Activated T-cell treated with anti-CD3 and anti-CD28 coated beads, Interleukin-2, amount 50 U/mL, for 24 hours (primary cell): ENCODE data around the gene PWP2.

Experiments
- DNase-seq: peaks from one replicate; pipeline ENCODE4 v3.0.0-alpha.2; 2020
- H3K27ac Mint-ChIP-seq: 2 replicates; pipeline ENCODE4 v1.8.0; 2020; ENCODE audit warnings: mild to moderate bottlenecking, mixed read lengths
- H3K27me3 Mint-ChIP-seq: 2 replicates; pipeline ENCODE4 v1.8.0; 2020; ENCODE audit warnings: mixed read lengths
- H3K36me3 Mint-ChIP-seq: 2 replicates; pipeline ENCODE4 v1.8.0; 2020; ENCODE audit warnings: low read depth, mixed read lengths
- H3K4me1 Mint-ChIP-seq: 2 replicates; pipeline ENCODE4 v1.8.0; 2020; ENCODE audit warnings: low read depth, mixed read lengths
- H3K4me3 Mint-ChIP-seq: 2 replicates; pipeline ENCODE4 v1.8.0; 2020; ENCODE audit warnings: mild to moderate bottlenecking, moderate library complexity, mixed read lengths
- H3K9me3 Mint-ChIP-seq: 2 replicates; pipeline ENCODE4 v1.8.0; 2020; ENCODE audit warnings: mixed read lengths

The PWP2 gene

GRCh38 chr21:44074315-44074958 is 32.8 kb upstream of the PWP2 start:
- H3K36me3 Mint-ChIP-seq: peaks cover 95% of the 10 kb centered on the region
- no peaks in the 10 kb centered on the region for H3K27me3 Mint-ChIP-seq
- no peak overlapping the region for H3K4me3 Mint-ChIP-seq
- peak overlapping the region; percentile 37 for H3K27ac Mint-ChIP-seq
- no peak for DNase-seq
- H3K9me3 Mint-ChIP-seq: no peaks in the 10 kb centered on the region
- H3K4me1 Mint-ChIP-seq: peaks cover 36% of the 10 kb centered on the region

GRCh38 chr21:44076316-44076715 is 30.9 kb upstream of the PWP2 start:
- H3K4me3 Mint-ChIP-seq: no peak overlapping the region
- no peak for DNase-seq
- H3K9me3 Mint-ChIP-seq: no peaks in the 10 kb centered on the region
- peak overlapping the region; percentile 83 for H3K27ac Mint-ChIP-seq
- H3K36me3 Mint-ChIP-seq: peaks cover 96% of the 10 kb centered on the region
- H3K4me1 Mint-ChIP-seq: peaks cover 45% of the 10 kb centered on the region
- H3K27me3 Mint-ChIP-seq: no peaks in the 10 kb centered on the region

- peaks cover 98% of the 10 kb centered on the region for H3K36me3 Mint-ChIP-seq
- peaks cover 64% of the 10 kb centered on the region for H3K4me1 Mint-ChIP-seq
- H3K4me3 Mint-ChIP-seq: no peak overlapping the region
Measured at GRCh38 chr21:44078411-44078981, 28.7 kb upstream of the PWP2 start.

GRCh38 chr21:44079446-44079845 is 27.8 kb upstream of the PWP2 start:
- DNase-seq: no peak
- H3K4me1 Mint-ChIP-seq: peaks cover 69% of the 10 kb centered on the region
- H3K4me3 Mint-ChIP-seq: no peak overlapping the region
- H3K27me3 Mint-ChIP-seq: no peaks in the 10 kb centered on the region
- H3K9me3 Mint-ChIP-seq: no peaks in the 10 kb centered on the region
- H3K27ac Mint-ChIP-seq: peak overlapping the region; percentile 69
- peaks cover 98% of the 10 kb centered on the region for H3K36me3 Mint-ChIP-seq

More at GRCh38 chr21:44078411-44078981, 28.7 kb upstream of the PWP2 start:
- Mint-ChIP-seq H3K9me3 (no peaks in the 10 kb centered on the region), H3K27me3 (no peaks in the 10 kb centered on the region), H3K27ac (peak overlapping the region; percentile 69)
- peak; percentile 18 for DNase-seq

GRCh38 chr21:44079846-44080245 is 27.4 kb upstream of the PWP2 start:
- Mint-ChIP-seq H3K27me3 (no peaks in the 10 kb centered on the region), H3K9me3 (no peaks in the 10 kb centered on the region), H3K4me3 (no peak overlapping the region), H3K36me3 (peaks cover 98% of the 10 kb centered on the region), H3K4me1 (peaks cover 71% of the 10 kb centered on the region), H3K27ac (peak overlapping the region; percentile 87)
- DNase-seq: peak; percentile 19

- Mint-ChIP-seq H3K4me3 (peak overlapping the region; percentile 67), H3K27ac (peak overlapping the region; percentile 97)
- peak; percentile 41 for DNase-seq
Measured at GRCh38 chr21:44082648-44083440, 24.4 kb upstream of the PWP2 start.

GRCh38 chr21:44083631-44084291 is 23.4 kb upstream of the PWP2 start:
- peak overlapping the region; percentile 97 for H3K27ac Mint-ChIP-seq
- H3K36me3 Mint-ChIP-seq: peaks cover 99% of the 10 kb centered on the region
- H3K9me3 Mint-ChIP-seq: no peaks in the 10 kb centered on the region
- H3K4me1 Mint-ChIP-seq: peaks cover 88% of the 10 kb centered on the region
- peak; percentile 71 for DNase-seq
- H3K4me3 Mint-ChIP-seq: peak overlapping the region; percentile 67
- H3K27me3 Mint-ChIP-seq: no peaks in the 10 kb centered on the region

More at GRCh38 chr21:44082648-44083440, 24.4 kb upstream of the PWP2 start:
- Mint-ChIP-seq H3K4me1 (peaks cover 86% of the 10 kb centered on the region), H3K27me3 (no peaks in the 10 kb centered on the region), H3K9me3 (no peaks in the 10 kb centered on the region), H3K36me3 (peaks cover 99% of the 10 kb centered on the region)

GRCh38 chr21:44084496-44085241 is 22.5 kb upstream of the PWP2 start:
- Mint-ChIP-seq H3K36me3 (peaks cover 98% of the 10 kb centered on the region), H3K9me3 (no peaks in the 10 kb centered on the region), H3K27me3 (no peaks in the 10 kb centered on the region), H3K4me3 (peak overlapping the region; percentile 67), H3K27ac (peak overlapping the region; percentile 97), H3K4me1 (peaks cover 91% of the 10 kb centered on the region)
- DNase-seq: peak; percentile 35

- no peaks in the 10 kb centered on the region for H3K27me3 Mint-ChIP-seq
- DNase-seq: peak; percentile 26
- H3K4me1 Mint-ChIP-seq: peaks cover 96% of the 10 kb centered on the region
- no peaks in the 10 kb centered on the region for H3K9me3 Mint-ChIP-seq
- H3K36me3 Mint-ChIP-seq: peaks cover 98% of the 10 kb centered on the region
- peak overlapping the region; percentile 67 for H3K4me3 Mint-ChIP-seq
- peak overlapping the region; percentile 97 for H3K27ac Mint-ChIP-seq
Measured at GRCh38 chr21:44085491-44086321, 21.5 kb upstream of the PWP2 start.

- peak overlapping the region; percentile 97 for H3K27ac Mint-ChIP-seq
Measured at GRCh38 chr21:44086636-44087425, 20.4 kb upstream of the PWP2 start.

GRCh38 chr21:44087426-44088400 is 19.5 kb upstream of the PWP2 start:
- H3K4me1 Mint-ChIP-seq: peaks cover 78% of the 10 kb centered on the region
- peak; percentile 30 for DNase-seq
- H3K27ac Mint-ChIP-seq: peak overlapping the region; percentile 97
- no peaks in the 10 kb centered on the region for H3K9me3 Mint-ChIP-seq
- H3K4me3 Mint-ChIP-seq: peak overlapping the region; percentile 53
- H3K27me3 Mint-ChIP-seq: no peaks in the 10 kb centered on the region
- H3K36me3 Mint-ChIP-seq: peaks cover 92% of the 10 kb centered on the region

More at GRCh38 chr21:44086636-44087425, 20.4 kb upstream of the PWP2 start:
- Mint-ChIP-seq H3K36me3 (peaks cover 93% of the 10 kb centered on the region), H3K9me3 (no peaks in the 10 kb centered on the region), H3K4me1 (peaks cover 86% of the 10 kb centered on the region), H3K27me3 (no peaks in the 10 kb centered on the region), H3K4me3 (no peak overlapping the region)
- DNase-seq: peak; percentile 28

- Mint-ChIP-seq H3K36me3 (peaks cover 92% of the 10 kb centered on the region), H3K9me3 (no peaks in the 10 kb centered on the region), H3K4me1 (peaks cover 71% of the 10 kb centered on the region), H3K27me3 (no peaks in the 10 kb centered on the region), H3K27ac (peak overlapping the region; percentile 97), H3K4me3 (no peak overlapping the region)
- peak; percentile 21 for DNase-seq
Measured at GRCh38 chr21:44088401-44088780, 18.8 kb upstream of the PWP2 start.
